ENCODE results near the gene SMOC1.

Gene SMOC1

DNA sequence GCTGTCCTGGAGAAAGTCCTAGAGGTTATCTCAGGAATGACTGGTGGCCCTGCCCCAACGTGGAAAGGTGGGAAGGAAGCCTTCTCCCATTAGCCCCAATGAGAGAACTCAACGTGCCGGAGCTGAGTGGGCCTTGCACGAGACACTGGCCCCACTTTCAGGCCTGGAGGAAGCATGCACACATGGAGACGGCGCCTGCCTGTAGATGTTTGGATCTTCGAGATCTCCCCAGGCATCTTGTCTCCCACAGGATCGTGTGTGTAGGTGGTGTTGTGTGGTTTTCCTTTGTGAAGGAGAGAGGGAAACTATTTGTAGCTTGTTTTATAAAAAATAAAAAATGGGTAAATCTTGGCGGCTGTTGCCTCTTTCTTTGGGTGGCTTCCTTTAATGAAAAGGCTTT, 152.8 kb downstream of the SMOC1 start:
- H3K4me3 ChIP-seq (ENCODE audit: low read depth, low read length) = no peak overlapping the region

DNA sequence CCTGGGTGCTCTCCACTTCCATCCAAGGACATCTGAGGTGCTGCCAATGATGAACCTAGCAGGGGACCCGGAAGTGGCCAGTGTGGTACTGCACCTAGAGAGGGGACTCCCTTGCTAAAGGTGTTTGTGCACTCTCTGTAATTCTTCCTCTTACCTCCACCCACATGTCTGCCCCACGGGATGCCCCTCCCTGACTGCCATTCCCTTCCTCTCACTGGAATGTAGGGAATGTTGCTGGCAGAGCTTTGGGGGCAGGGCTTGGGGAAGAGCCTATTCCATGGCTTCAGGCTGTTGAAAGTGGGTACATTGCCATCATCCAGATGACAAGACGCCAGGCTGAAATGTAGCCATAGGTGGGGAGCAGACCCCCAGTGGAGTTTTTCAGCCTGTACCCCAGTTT, 153.2 kb downstream of the SMOC1 start:
- no peak overlapping the region for H3K4me3 ChIP-seq (ENCODE audit: low read depth, low read length)

GRCh38 chr14:70033116-70033515, 153.9 kb downstream of the SMOC1 start:
- no peak overlapping the region for H3K4me3 ChIP-seq (ENCODE audit: low read depth, low read length)

GRCh38 chr14:70033561-70033960, 154.3 kb downstream of the SMOC1 start:
- H3K4me3 ChIP-seq (ENCODE audit: low read depth, low read length) = no peak overlapping the region

- no peak overlapping the region for H3K4me3 ChIP-seq (ENCODE audit: low read depth, low read length)
These were observed 155.0 kb downstream of the SMOC1 start for GRCh38 chr14:70034257-70034656.

DNA sequence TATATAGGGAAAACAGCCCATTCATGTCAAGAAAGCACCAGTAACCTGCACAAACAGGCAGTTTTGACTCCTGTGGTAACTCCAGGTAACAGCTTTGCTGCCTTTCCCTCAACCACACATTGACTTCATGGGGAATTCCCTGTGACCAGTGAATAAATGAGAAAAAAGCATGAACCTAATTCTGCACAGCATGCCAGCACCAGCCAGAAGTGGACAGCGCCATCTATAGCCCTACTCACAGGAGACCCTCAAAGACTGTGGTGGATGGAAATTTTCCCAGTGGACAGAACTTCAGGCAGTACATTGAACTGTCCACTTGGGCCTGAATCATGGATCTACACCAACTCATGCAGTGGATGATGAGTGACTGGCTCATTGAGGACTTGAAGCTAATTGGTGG, 157.4 kb downstream of the SMOC1 start:
- H3K4me3 ChIP-seq (ENCODE audit: low read depth, low read length) = no peak overlapping the region

GRCh38 chr14:70043001-70043400, 163.8 kb downstream of the SMOC1 start:
- H3K4me3 ChIP-seq (ENCODE audit: low read depth, low read length) = no peak overlapping the region

- no peak overlapping the region for H3K4me3 ChIP-seq (ENCODE audit: low read depth, low read length)
These were observed 166.1 kb downstream of the SMOC1 start for GRCh38 chr14:70045310-70045709.

DNA sequence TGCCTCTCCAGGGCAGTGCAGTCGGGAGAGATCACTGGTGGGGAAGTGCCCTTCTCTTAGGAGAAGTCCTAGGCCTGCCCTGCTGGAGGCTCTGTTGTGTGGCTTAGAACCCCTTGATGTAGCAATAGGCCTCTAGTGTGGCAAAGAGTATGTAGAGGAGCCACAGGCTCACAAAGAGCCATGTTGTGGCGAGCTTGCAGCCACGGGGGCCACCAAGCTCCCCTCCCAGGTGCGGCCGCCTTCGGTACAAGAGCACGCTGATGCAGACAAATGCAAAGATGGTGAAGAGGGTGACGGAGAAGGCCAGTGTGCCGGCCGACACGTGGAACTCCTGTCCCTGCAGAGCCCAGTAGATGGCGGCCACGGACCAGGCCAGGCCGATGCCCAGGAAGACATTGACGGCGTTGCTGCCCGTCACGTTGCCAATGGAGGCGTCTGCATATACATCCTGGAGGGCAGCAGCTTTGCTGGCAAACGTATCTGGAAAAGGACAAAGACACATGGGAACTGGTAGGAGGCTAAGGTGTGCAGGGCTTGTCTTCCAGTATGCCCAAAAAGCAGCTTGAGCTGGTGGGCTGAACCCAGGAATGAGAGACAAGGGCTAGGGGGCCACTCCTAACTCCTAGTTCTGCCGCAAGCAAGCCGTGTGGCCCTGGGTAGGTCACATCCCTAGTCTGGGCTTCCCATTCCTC, 166.8 kb downstream of the SMOC1 start:
- no peak overlapping the region for H3K4me3 ChIP-seq (ENCODE audit: low read depth, low read length)

GRCh38 chr14:70047598-70048312, 168.5 kb downstream of the SMOC1 start:
- H3K4me3 ChIP-seq (ENCODE audit: low read depth, low read length) = no peak overlapping the region

DNA sequence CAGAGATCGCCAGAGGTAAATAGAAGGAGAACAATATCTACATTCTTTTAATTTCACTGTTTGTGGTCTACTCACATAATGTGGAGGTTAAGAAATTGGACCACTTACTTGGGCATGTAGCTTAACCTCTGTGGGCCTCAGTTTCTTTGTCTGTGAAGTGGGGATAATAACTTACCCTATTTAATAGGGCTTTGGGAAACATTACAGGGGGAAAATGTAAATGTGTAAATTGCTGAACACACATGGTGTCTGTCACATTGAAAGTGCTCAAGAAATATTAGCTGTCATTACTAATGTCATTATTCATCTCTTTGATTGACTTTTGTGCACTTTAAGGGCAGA, 169.1 kb downstream of the SMOC1 start:
- no peak overlapping the region for H3K4me3 ChIP-seq (ENCODE audit: low read depth, low read length)

DNA sequence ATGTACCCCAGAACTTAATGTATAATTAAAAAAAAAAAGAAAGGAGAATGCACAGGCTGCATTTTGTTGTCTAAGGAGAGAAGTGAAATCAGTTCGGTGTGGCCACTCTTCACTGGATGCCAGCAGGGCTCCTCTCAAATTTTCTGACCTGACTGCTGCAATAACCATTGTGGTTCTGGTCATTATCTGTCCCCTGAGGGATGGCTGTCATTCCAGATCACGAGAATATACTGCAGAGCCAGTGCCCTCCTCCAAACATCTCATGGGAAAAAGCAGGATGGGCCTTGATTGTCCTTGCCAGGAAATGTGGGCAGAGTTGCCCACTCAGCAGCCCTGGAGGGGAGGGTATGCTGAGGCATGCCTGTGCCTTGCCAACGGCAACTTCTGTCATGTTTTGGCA, 170.4 kb downstream of the SMOC1 start:
- H3K4me3 ChIP-seq (ENCODE audit: low read depth, low read length) = no peak overlapping the region

DNA sequence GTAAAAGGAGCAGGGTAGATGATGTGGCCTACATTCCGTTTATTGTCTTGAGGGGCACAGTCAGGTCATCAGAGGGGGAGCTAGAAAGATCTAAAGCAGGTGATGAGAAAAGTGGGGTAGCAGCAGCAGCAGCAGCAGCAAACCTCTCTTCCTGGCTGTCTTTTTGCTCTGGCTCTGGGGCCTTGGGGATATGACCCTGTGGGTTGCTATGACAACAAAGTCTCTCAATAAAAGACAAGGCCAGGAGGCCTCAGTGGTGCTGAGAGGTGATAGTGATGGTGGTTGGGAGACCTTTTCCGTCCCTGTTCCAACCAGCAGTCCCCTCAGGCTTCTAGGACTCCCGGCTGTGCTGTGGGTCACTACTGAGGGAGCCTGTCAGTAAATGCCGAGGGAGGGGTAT, 170.9 kb downstream of the SMOC1 start:
- H3K4me3 ChIP-seq (ENCODE audit: low read depth, low read length) = no peak overlapping the region

- H3K4me3 ChIP-seq (ENCODE audit: low read depth, low read length) = no peak overlapping the region
These were observed 173.8 kb downstream of the SMOC1 start for GRCh38 chr14:70052990-70053389.

DNA sequence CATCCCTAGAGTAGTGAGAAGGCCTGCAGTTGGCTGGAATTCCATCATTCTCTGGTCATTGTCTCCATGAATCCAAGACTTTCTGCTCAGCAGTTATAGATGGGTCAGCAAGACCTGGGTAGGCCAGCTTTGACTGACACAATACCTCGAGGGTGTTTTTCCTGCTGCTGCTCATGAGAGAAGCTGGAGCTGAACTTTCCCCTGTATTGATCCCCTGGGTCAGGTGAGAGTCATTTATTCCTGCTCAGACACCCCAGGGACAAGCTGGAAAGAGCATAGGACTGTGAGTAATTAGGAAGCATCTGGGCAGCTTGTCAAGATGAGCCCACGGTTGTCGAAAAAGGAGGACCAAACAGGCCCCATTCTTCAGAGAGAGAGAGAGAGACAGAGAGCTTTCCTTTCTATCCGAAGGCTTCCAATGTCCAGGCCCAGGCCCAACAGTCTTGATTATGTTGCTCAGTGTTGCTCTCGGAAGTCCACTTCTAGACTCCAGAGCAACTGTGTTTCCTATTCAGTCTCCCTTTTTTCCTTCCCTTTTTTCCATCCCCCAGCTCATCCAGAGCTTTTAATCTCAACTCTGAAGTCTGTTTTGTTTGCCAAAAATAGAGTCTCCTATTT, 178.4 kb downstream of the SMOC1 start:
- no peak overlapping the region for H3K4me3 ChIP-seq (ENCODE audit: low read depth, low read length)

GRCh38 chr14:70059545-70059944, 180.3 kb downstream of the SMOC1 start:
- no peak overlapping the region for H3K4me3 ChIP-seq (ENCODE audit: low read depth, low read length)

- no peak overlapping the region for H3K4me3 ChIP-seq (ENCODE audit: low read depth, low read length)
These were observed 181.9 kb downstream of the SMOC1 start for GRCh38 chr14:70061108-70061507.

- no peak overlapping the region for H3K4me3 ChIP-seq (ENCODE audit: low read depth, low read length)
These were observed 185.1 kb downstream of the SMOC1 start for GRCh38 chr14:70064136-70064865.

GRCh38 chr14:70067810-70068209, 188.6 kb downstream of the SMOC1 start:
- H3K4me3 ChIP-seq (ENCODE audit: low read depth, low read length) = no peak overlapping the region

DNA sequence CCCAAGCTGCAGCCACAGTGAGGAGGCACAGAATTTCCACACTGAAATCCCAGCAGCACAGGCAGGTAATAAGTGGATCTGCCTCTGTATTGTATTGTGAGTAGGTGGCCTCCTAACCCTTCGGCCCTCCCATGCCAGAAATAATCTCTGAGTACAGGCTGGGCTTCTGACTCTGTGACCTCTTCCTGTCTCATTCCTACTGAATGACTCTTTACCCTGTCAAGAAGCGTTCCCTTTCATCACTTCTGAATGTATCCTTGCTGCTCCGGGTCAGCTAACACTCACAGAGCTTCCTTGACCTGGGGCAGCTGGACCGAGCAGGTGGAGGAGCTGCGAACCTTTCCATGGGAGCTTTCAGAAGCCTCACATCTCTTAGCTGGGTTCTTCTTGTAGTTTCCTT, 190.0 kb downstream of the SMOC1 start:
- H3K4me3 ChIP-seq (ENCODE audit: low read depth, low read length) = no peak overlapping the region

DNA sequence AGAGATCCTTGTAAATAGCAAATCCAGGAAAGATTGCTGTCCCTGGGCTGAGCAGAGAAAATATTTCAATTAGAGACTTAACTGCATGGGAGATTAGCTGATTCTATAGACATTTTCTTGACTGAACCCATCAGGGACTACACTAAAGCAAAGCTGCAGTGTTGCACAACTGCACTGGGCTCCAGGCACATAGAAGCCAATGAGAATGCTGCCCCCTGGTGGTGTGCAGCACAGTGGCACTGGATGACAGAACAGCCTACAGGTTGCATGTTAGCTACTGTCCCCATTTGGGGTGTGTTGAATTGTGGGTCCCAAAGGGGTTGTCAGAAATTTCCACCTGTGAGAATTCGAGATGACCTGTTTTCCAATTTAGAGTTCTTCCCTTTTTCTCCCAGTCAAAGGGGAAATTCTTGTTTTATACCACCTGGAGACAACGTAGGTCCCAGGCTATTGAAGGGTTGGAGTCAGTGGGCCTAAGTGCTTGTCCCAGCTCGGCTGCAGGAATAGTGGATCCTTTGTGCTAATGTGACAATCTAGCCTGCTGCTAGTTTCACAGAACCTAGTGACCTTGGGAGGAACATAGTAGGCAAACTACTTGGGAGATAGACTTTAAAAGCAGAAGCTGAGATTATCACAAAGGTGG, 194.8 kb downstream of the SMOC1 start:
- no peak overlapping the region for H3K4me3 ChIP-seq (ENCODE audit: low read depth, low read length)
